GM20000 (cell line): Measurements from ENCODE around the gene R3HCC1L.

Source experiments
- DNase-seq: peaks from one replicate; pipeline ENCODE4 v3.0.0; 2012; ENCODE audit warnings: low spot score
- CTCF ChIP-seq: IDR thresholded peaks from 2 replicates; pipeline ENCODE4 v1.5.1; 2012; ENCODE audit warnings: mild to moderate bottlenecking, control low read depth; ENCODE audit errors: extremely low read depth, missing control alignments

The R3HCC1L gene

GRCh38 chr10:98261436-98262277, 127.2 kb downstream of the R3HCC1L start:
- TF ChIP-seq CTCF = no peak
- DNase-seq = no peak

- DNase-seq = no peak
- no peak for TF ChIP-seq CTCF
These were observed 128.1 kb downstream of the R3HCC1L start for GRCh38 chr10:98262571-98262970.

- TF ChIP-seq CTCF = no peak
These were observed 128.6 kb downstream of the R3HCC1L start for GRCh38 chr10:98263088-98263487.

GRCh38 chr10:98264378-98265065, 130.1 kb downstream of the R3HCC1L start:
- no peak for TF ChIP-seq CTCF
- no peak for DNase-seq

More at GRCh38 chr10:98263088-98263487, 128.6 kb downstream of the R3HCC1L start:
- DNase-seq = no peak

GRCh38 chr10:98265403-98266378, 131.2 kb downstream of the R3HCC1L start:
- no peak for TF ChIP-seq CTCF
- DNase-seq = no peak

- no peak for TF ChIP-seq CTCF
- DNase-seq = no peak
These were observed 132.2 kb downstream of the R3HCC1L start for GRCh38 chr10:98266647-98267046.
